Measurements from ENCODE around the gene ACAA2. TPM values are rescaled to one million over a fixed set of nuclear protein-coding genes. Genes with fewer than 3 reads are reported as not detected.
A peak's percentile ranks its signal among the peaks of the same experiment; 100 is the strongest.

Gene ACAA2
- total and polyA plus RNA-seq, 10 of the 15 experiments (the other 5 are each of a cell fraction or from before 2014, with no cell fraction given) = 43.1 to 134 (median 64.6) TPM

DNA sequence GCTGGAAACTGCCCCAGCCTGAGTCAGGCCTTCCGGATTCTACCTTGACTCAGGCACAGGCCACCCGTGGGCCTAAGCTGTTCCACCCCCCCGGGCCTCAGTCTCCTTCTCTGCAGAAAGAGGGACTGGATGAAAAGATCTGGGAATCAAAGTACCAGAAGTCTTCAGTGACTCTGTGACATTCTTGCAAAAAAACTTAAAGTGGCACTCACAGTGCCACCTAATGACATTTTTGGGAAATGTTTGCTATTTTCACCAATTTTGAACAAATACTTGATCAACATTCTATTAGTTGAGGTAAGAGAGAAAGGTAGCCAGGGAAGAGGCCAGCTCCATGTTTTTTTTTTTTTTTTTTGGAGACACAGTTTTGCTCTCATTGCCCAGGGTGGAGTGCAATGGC is 48.3 kb upstream of the ACAA2 start (continued):
- no peak for TF ChIP-seq GABPA (IDR thresholded peaks at IDR 0.05; ENCODE audit: low read depth)
- peak; percentile 46 for TF ChIP-seq RAD21 (IDR thresholded peaks at IDR 0.05; ENCODE audit: insufficient read depth, low read depth, low read length)
- TF ChIP-seq RUNX3 (IDR thresholded peaks at IDR 0.05; ENCODE audit: low read length) = no peak
- TF ChIP-seq, protein P1, sequence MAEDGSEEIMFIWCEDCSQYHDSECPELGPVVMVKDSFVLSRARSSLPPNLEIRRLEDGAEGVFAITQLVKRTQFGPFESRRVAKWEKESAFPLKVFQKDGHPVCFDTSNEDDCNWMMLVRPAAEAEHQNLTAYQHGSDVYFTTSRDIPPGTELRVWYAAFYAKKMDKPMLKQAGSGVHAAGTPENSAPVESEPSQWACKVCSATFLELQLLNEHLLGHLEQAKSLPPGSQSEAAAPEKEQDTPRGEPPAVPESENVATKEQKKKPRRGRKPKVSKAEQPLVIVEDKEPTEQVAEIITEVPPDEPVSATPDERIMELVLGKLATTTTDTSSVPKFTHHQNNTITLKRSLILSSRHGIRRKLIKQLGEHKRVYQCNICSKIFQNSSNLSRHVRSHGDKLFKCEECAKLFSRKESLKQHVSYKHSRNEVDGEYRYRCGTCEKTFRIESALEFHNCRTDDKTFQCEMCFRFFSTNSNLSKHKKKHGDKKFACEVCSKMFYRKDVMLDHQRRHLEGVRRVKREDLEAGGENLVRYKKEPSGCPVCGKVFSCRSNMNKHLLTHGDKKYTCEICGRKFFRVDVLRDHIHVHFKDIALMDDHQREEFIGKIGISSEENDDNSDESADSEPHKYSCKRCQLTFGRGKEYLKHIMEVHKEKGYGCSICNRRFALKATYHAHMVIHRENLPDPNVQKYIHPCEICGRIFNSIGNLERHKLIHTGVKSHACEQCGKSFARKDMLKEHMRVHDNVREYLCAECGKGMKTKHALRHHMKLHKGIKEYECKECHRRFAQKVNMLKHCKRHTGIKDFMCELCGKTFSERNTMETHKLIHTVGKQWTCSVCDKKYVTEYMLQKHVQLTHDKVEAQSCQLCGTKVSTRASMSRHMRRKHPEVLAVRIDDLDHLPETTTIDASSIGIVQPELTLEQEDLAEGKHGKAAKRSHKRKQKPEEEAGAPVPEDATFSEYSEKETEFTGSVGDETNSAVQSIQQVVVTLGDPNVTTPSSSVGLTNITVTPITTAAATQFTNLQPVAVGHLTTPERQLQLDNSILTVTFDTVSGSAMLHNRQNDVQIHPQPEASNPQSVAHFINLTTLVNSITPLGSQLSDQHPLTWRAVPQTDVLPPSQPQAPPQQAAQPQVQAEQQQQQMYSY (CRISPR knock-in tag; IDR thresholded peaks at IDR 0.05) = no peak
- no peak for TF ChIP-seq TARDBP (IDR thresholded peaks at IDR 0.05; ENCODE audit: borderline replicate concordance)
- TF ChIP-seq, protein P2, sequence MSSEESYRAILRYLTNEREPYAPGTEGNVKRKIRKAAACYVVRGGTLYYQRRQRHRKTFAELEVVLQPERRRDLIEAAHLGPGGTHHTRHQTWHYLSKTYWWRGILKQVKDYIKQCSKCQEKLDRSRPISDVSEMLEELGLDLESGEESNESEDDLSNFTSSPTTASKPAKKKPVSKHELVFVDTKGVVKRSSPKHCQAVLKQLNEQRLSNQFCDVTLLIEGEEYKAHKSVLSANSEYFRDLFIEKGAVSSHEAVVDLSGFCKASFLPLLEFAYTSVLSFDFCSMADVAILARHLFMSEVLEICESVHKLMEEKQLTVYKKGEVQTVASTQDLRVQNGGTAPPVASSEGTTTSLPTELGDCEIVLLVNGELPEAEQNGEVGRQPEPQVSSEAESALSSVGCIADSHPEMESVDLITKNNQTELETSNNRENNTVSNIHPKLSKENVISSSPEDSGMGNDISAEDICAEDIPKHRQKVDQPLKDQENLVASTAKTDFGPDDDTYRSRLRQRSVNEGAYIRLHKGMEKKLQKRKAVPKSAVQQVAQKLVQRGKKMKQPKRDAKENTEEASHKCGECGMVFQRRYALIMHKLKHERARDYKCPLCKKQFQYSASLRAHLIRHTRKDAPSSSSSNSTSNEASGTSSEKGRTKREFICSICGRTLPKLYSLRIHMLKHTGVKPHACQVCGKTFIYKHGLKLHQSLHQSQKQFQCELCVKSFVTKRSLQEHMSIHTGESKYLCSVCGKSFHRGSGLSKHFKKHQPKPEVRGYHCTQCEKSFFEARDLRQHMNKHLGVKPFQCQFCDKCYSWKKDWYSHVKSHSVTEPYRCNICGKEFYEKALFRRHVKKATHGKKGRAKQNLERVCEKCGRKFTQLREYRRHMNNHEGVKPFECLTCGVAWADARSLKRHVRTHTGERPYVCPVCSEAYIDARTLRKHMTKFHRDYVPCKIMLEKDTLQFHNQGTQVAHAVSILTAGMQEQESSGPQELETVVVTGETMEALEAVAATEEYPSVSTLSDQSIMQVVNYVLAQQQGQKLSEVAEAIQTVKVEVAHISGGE (CRISPR knock-in tag; IDR thresholded peaks at IDR 0.05) = no peak
- TF ChIP-seq ESRRA (IDR thresholded peaks at IDR 0.05; ENCODE audit: low read length) = no peak
- no peak for TF ChIP-seq ZZZ3 (IDR thresholded peaks at IDR 0.05; ENCODE audit: control insufficient read depth, insufficient read length, low read depth)
- no peak for TF ChIP-seq FOXK2 (IDR thresholded peaks at IDR 0.05)
- TF ChIP-seq, protein P3, sequence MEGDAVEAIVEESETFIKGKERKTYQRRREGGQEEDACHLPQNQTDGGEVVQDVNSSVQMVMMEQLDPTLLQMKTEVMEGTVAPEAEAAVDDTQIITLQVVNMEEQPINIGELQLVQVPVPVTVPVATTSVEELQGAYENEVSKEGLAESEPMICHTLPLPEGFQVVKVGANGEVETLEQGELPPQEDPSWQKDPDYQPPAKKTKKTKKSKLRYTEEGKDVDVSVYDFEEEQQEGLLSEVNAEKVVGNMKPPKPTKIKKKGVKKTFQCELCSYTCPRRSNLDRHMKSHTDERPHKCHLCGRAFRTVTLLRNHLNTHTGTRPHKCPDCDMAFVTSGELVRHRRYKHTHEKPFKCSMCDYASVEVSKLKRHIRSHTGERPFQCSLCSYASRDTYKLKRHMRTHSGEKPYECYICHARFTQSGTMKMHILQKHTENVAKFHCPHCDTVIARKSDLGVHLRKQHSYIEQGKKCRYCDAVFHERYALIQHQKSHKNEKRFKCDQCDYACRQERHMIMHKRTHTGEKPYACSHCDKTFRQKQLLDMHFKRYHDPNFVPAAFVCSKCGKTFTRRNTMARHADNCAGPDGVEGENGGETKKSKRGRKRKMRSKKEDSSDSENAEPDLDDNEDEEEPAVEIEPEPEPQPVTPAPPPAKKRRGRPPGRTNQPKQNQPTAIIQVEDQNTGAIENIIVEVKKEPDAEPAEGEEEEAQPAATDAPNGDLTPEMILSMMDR (IDR thresholded peaks at IDR 0.05 in 2 of 3, conservative IDR thresholded peaks at IDR 0.05 in 1 of 3; ENCODE audit: control insufficient read depth in 2 of 3, extremely low read depth in 1 of 3, insufficient read depth in 1 of 3, low read depth in 3 of 3, low read length in 3 of 3) = peak; percentile 28 to 50 (median 48); a peak in 5 of 6 replicates
- TF ChIP-seq ZNF207 (IDR thresholded peaks at IDR 0.05; ENCODE audit: borderline replicate concordance) = no peak
